HG02610 (cell line): ENCODE data around the gene SIGLEC6.

Experiments
- ATAC-seq: cut with Tn5 transposase; IDR thresholded peaks from one replicate; pipeline ENCODE4 v1.9.1; 2021; ENCODE audit warnings: mild to moderate bottlenecking, moderate library complexity; ENCODE audit not compliant: unreplicated experiment

Gene SIGLEC6

GRCh38 chr19:51548891-51549305, 17.4 kb upstream of the SIGLEC6 start:
- ATAC-seq: no peak

GRCh38 chr19:51548213-51548651, 16.8 kb upstream of the SIGLEC6 start:
- ATAC-seq: no peak

GRCh38 chr19:51547397-51548212, 16.1 kb upstream of the SIGLEC6 start:
- ATAC-seq: no peak

GRCh38 chr19:51546650-51547396, 15.4 kb upstream of the SIGLEC6 start:
- no peak for ATAC-seq

- ATAC-seq: no peak
Measured at GRCh38 chr19:51546107-51546649, 14.7 kb upstream of the SIGLEC6 start.

GRCh38 chr19:51544038-51544437, 12.6 kb upstream of the SIGLEC6 start:
- ATAC-seq: no peak

- ATAC-seq: no peak
Measured at GRCh38 chr19:51542699-51543098, 11.2 kb upstream of the SIGLEC6 start.

GRCh38 chr19:51541458-51542357, 10.2 kb upstream of the SIGLEC6 start:
- no peak for ATAC-seq

- ATAC-seq: no peak
Measured at GRCh38 chr19:51539821-51540366, 8.4 kb upstream of the SIGLEC6 start.

GRCh38 chr19:51535535-51535934, 4.1 kb upstream of the SIGLEC6 start:
- ATAC-seq: no peak

GRCh38 chr19:51530616-51531015, 854 bp downstream of the SIGLEC6 start:
- no peak for ATAC-seq

GRCh38 chr19:51529301-51529700, 2.2 kb downstream of the SIGLEC6 start:
- ATAC-seq: no peak

- ATAC-seq: no peak
Measured at GRCh38 chr19:51525651-51526050, 5.8 kb downstream of the SIGLEC6 start.

GRCh38 chr19:51524666-51525264, 6.7 kb downstream of the SIGLEC6 start:
- no peak for ATAC-seq

GRCh38 chr19:51521781-51522180, 9.7 kb downstream of the SIGLEC6 start:
- ATAC-seq: no peak

GRCh38 chr19:51521357-51521756, 10.1 kb downstream of the SIGLEC6 start:
- ATAC-seq: no peak

- ATAC-seq: no peak
Measured at GRCh38 chr19:51520728-51521127, 10.7 kb downstream of the SIGLEC6 start.

- ATAC-seq: no peak
Measured at GRCh38 chr19:51514866-51515481, 16.5 kb downstream of the SIGLEC6 start.

- ATAC-seq: no peak
Measured at GRCh38 chr19:51513968-51514367, 17.5 kb downstream of the SIGLEC6 start.

GRCh38 chr19:51511353-51511752, 20.1 kb downstream of the SIGLEC6 start:
- no peak for ATAC-seq
